Liver (tissue), 9 donors: ENCODE data around the gene PRPS1L1. TPM values are rescaled to one million over a fixed set of nuclear protein-coding genes. Genes with fewer than 3 reads are reported as not detected.

Source experiments
- DNase-seq: peaks from one replicate; pipeline ENCODE4 v3.0.0-alpha.2; 2017; ENCODE audit warnings: low spot score
- H3K27ac ChIP-seq, 2 donors: one replicate each; pipeline ENCODE4 v1.7.0; 2013; ENCODE audit warnings: inconsistent platforms in 2 of 2, low read length in 2 of 2, control low read depth in 1 of 2, low read depth in 1 of 2, mild to moderate bottlenecking in 1 of 2
- H3K27me3 ChIP-seq, 4 donors: one replicate each; pipeline versions ENCODE4 v1.6.1 to v1.7.0; 2013; ENCODE audit warnings: low read length in 3 of 4, inconsistent platforms in 1 of 4, mild to moderate bottlenecking in 1 of 4, moderate library complexity in 1 of 4; ENCODE audit not compliant: control insufficient read depth in 4 of 4, insufficient read depth in 4 of 4
- H3K36me3 ChIP-seq, 4 donors: one replicate each; pipeline versions ENCODE4 v1.6.1 to v1.7.0; 2013; ENCODE audit warnings: low read length in 3 of 4, mild to moderate bottlenecking in 3 of 4, low read depth in 1 of 4, moderate library complexity in 1 of 4; ENCODE audit not compliant: control insufficient read depth in 4 of 4, insufficient read depth in 3 of 4
- H3K4me1 ChIP-seq, 4 donors: one replicate each; pipeline versions ENCODE4 v1.6.1 to v1.7.0; 2013; ENCODE audit warnings: low read length in 3 of 4, mild to moderate bottlenecking in 3 of 4, moderate library complexity in 1 of 4; ENCODE audit not compliant: control insufficient read depth in 4 of 4, insufficient read depth in 4 of 4
- H3K4me3 ChIP-seq, 3 donors: one replicate each; pipeline versions ENCODE4 v1.6.1 to v1.7.0; 2013; ENCODE audit warnings: low read length in 3 of 3, control low read depth in 1 of 3, low read depth in 1 of 3, mild to moderate bottlenecking in 1 of 3
- H3K9ac ChIP-seq, 2 donors: one replicate each; pipeline ENCODE4 v1.7.0; 2013; ENCODE audit warnings: low read length in 2 of 2, mild to moderate bottlenecking in 2 of 2, moderate library complexity in 2 of 2, control low read depth in 1 of 2, low read depth in 1 of 2
- H3K9me3 ChIP-seq, 4 donors: one replicate each; pipeline versions ENCODE4 v1.6.1 to v1.7.0; 2013; ENCODE audit warnings: low read length in 3 of 4; ENCODE audit not compliant: control insufficient read depth in 4 of 4
- EGR1 ChIP-seq, 2 donors: IDR thresholded peaks; 2 replicates each; pipeline ENCODE4 v1.6.1; 2016 to 2018; ENCODE audit warnings: antibody characterized with exemption in 2 of 2, low read depth in 2 of 2
- FOXA1 ChIP-seq: IDR thresholded peaks from 2 replicates; pipeline ENCODE4 v1.6.1; 2016; ENCODE audit warnings: antibody characterized with exemption
- FOXA2 ChIP-seq: IDR thresholded peaks from 2 replicates; pipeline ENCODE4 v1.6.1; 2016; ENCODE audit warnings: antibody characterized with exemption
- GABPA ChIP-seq, 2 donors: IDR thresholded peaks in 1 of 2; conservative IDR thresholded peaks in 1 of 2; 2 replicates each; pipeline ENCODE4 v1.6.1; 2016; ENCODE audit warnings: antibody characterized with exemption in 2 of 2, mild to moderate bottlenecking in 1 of 2, moderate library complexity in 1 of 2
- HNF4A ChIP-seq, 2 donors: conservative IDR thresholded peaks; 2 replicates each; pipeline ENCODE4 v1.6.1; 2016; ENCODE audit warnings: antibody characterized with exemption in 2 of 2, mild to moderate bottlenecking in 2 of 2
- HNF4G ChIP-seq: IDR thresholded peaks from 2 replicates; pipeline ENCODE4 v1.6.1; 2016; ENCODE audit warnings: antibody characterized with exemption
- JUND ChIP-seq, 2 donors: IDR thresholded peaks; 2 replicates each; pipeline ENCODE4 v1.6.1; 2016; ENCODE audit warnings: antibody characterized with exemption in 2 of 2
- NR2F2 ChIP-seq: IDR thresholded peaks from 2 replicates; pipeline ENCODE4 v1.6.1; 2016; ENCODE audit warnings: antibody characterized with exemption
- RAD21 ChIP-seq, 2 donors: IDR thresholded peaks; 2 replicates each; pipeline ENCODE4 v1.6.1; 2016; ENCODE audit warnings: antibody characterized with exemption in 2 of 2, mild to moderate bottlenecking in 2 of 2
- REST ChIP-seq: IDR thresholded peaks from 2 replicates; pipeline ENCODE4 v1.6.1; 2016; ENCODE audit warnings: antibody characterized with exemption, mild to moderate bottlenecking
- RXRA ChIP-seq, 2 donors: IDR thresholded peaks; 2 replicates each; pipeline ENCODE4 v1.6.1; 2017 to 2018; ENCODE audit warnings: antibody characterized with exemption in 2 of 2, mild to moderate bottlenecking in 1 of 2
- SP1 ChIP-seq: IDR thresholded peaks from 2 replicates; pipeline ENCODE4 v1.6.1; 2018; ENCODE audit warnings: antibody characterized with exemption, mild to moderate bottlenecking
- TAF1 ChIP-seq: conservative IDR thresholded peaks from 2 replicates; pipeline ENCODE4 v1.6.1; 2016; ENCODE audit warnings: antibody characterized with exemption, mild to moderate bottlenecking
- YY1 ChIP-seq: IDR thresholded peaks from 2 replicates; pipeline ENCODE4 v1.6.1; 2016; ENCODE audit warnings: antibody characterized with exemption, mild to moderate bottlenecking
- WGBS: extraction: QIAGEN DNeasy Blood & Tissue Kit; methylation state at CpG from one replicate; pipeline ENCODE4 v1.1.7; 2013; 5-methylcytosine and 5-hydroxymethylcytosine counted together
- polyA plus RNA-seq, 2 donors: library from polyadenylated mRNA; stranded (reverse) in 1 of 2; unstranded in 1 of 2; fragments of 200-250 nt in 1 of 2; fragments of >200 nt in 1 of 2; fragmentation: Nextera tagmentation in 1 of 2; extraction: Ambion mirVana in 1 of 2; gene quantifications; one replicate each; pipeline versions ENCODE4 v1.2.1 to v1.2.3, GENCODE V29; 2013 to 2015
- total RNA-seq, 2 donors: library from RNA; depleted of rRNA; stranded (reverse); fragments of >200 nt; gene quantifications; one replicate each; pipeline ENCODE4 v1.2.3, GENCODE V29; 2014
- TF ChIP-seq, protein P1 (sequence below): fragments of 150-350 bp; IDR thresholded peaks from 2 replicates; pipeline ENCODE4 v1.5.1; 2017; ENCODE audit warnings: improper control_type of control experiment, low read depth, low read length; ENCODE audit not compliant: missing input control
- TF ChIP-seq, protein P2 (sequence below): IDR thresholded peaks from 2 replicates; pipeline ENCODE4 v1.6.1; 2016; ENCODE audit warnings: antibody characterized with exemption
- TF ChIP-seq, protein P3 (sequence below): IDR thresholded peaks from 2 replicates; pipeline ENCODE4 v1.6.1; 2016; ENCODE audit warnings: antibody characterized with exemption
- TF ChIP-seq, protein P4 (sequence below): IDR thresholded peaks from 2 replicates; pipeline ENCODE4 v1.6.1; 2016; ENCODE audit warnings: antibody characterized with exemption
- donor health status: healthy.
- donor health status: healthy.
- donor health status: healthy.
- donor health status: healthy.
- donor health status: healthy.

The PRPS1L1 gene
- total and polyA plus RNA-seq, 4 donors: not detected

GRCh38 chr7:18016547-18017444 lies 10.8 kb downstream of the PRPS1L1 start:
- no peak overlapping the region for H3K4me3 ChIP-seq
- no peaks in the 10 kb centered on the region for H3K4me1 ChIP-seq
- H3K36me3 ChIP-seq: no peaks in the 10 kb centered on the region
- no peak for DNase-seq
- TF ChIP-seq RXRA (IDR thresholded peaks at IDR 0.05) (no peak), HNF4G (no peak), GABPA (IDR thresholded peaks at IDR 0.05 in 1 of 2, conservative IDR thresholded peaks at IDR 0.05 in 1 of 2) (no peak), SP1 (no peak)
- no peak overlapping the region for H3K9ac ChIP-seq
- H3K9me3 ChIP-seq: no peaks in the 10 kb centered on the region
- 76% methylated on average over 9 of the region's 9 CpGs for WGBS
- H3K27ac ChIP-seq: no peak overlapping the region
- no peaks in the 10 kb centered on the region for H3K27me3 ChIP-seq

DNA sequence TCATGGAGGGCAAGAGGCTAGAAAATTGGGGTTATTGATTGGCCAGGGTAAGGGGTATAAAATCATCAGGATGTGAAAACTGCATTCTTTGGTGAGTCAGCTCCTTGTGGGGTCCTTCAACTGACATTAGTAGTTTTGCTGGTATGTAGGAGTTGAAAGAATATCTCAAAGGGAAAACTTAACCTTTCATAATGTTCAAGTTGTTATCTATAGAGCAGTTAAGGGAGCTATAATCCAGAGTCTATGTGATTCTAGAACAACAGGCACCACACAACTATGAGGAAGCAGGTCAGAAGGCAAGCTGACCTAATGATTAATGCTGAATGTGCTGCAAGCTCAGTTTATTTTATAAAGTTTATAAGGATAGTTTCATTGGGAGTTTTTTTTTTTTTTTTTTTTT lies 13.7 kb downstream of the PRPS1L1 start:
- no peak for DNase-seq
- H3K27ac ChIP-seq: no peak overlapping the region
- TF ChIP-seq, protein P1, sequence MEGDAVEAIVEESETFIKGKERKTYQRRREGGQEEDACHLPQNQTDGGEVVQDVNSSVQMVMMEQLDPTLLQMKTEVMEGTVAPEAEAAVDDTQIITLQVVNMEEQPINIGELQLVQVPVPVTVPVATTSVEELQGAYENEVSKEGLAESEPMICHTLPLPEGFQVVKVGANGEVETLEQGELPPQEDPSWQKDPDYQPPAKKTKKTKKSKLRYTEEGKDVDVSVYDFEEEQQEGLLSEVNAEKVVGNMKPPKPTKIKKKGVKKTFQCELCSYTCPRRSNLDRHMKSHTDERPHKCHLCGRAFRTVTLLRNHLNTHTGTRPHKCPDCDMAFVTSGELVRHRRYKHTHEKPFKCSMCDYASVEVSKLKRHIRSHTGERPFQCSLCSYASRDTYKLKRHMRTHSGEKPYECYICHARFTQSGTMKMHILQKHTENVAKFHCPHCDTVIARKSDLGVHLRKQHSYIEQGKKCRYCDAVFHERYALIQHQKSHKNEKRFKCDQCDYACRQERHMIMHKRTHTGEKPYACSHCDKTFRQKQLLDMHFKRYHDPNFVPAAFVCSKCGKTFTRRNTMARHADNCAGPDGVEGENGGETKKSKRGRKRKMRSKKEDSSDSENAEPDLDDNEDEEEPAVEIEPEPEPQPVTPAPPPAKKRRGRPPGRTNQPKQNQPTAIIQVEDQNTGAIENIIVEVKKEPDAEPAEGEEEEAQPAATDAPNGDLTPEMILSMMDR: no peak
- TF ChIP-seq FOXA2: no peak
- TF ChIP-seq EGR1 (IDR thresholded peaks at IDR 0.05; ENCODE audit: low read depth in 2 of 2): no peak
- TF ChIP-seq REST: no peak
- TF ChIP-seq, protein P2, sequence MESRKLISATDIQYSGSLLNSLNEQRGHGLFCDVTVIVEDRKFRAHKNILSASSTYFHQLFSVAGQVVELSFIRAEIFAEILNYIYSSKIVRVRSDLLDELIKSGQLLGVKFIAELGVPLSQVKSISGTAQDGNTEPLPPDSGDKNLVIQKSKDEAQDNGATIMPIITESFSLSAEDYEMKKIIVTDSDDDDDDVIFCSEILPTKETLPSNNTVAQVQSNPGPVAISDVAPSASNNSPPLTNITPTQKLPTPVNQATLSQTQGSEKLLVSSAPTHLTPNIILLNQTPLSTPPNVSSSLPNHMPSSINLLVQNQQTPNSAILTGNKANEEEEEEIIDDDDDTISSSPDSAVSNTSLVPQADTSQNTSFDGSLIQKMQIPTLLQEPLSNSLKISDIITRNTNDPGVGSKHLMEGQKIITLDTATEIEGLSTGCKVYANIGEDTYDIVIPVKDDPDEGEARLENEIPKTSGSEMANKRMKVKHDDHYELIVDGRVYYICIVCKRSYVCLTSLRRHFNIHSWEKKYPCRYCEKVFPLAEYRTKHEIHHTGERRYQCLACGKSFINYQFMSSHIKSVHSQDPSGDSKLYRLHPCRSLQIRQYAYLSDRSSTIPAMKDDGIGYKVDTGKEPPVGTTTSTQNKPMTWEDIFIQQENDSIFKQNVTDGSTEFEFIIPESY: no peak
- TF ChIP-seq TAF1: no peak
- no peak for TF ChIP-seq RXRA (IDR thresholded peaks at IDR 0.05)
- no peak for TF ChIP-seq GABPA (IDR thresholded peaks at IDR 0.05 in 1 of 2, conservative IDR thresholded peaks at IDR 0.05 in 1 of 2)
- no peak for TF ChIP-seq YY1
- TF ChIP-seq, protein P3, sequence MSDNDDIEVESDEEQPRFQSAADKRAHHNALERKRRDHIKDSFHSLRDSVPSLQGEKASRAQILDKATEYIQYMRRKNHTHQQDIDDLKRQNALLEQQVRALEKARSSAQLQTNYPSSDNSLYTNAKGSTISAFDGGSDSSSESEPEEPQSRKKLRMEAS: no peak
- no peak for TF ChIP-seq NR2F2
- TF ChIP-seq, protein P4, sequence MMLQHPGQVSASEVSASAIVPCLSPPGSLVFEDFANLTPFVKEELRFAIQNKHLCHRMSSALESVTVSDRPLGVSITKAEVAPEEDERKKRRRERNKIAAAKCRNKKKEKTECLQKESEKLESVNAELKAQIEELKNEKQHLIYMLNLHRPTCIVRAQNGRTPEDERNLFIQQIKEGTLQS: no peak
- TF ChIP-seq HNF4A (conservative IDR thresholded peaks at IDR 0.05): no peak
- no peak for TF ChIP-seq FOXA1
- no peak for TF ChIP-seq JUND (IDR thresholded peaks at IDR 0.05)
- no peak for TF ChIP-seq SP1
- TF ChIP-seq HNF4G: no peak
- TF ChIP-seq RAD21 (IDR thresholded peaks at IDR 0.05): no peak
- no peaks in the 10 kb centered on the region for H3K4me1 ChIP-seq
- H3K36me3 ChIP-seq: no peaks in the 10 kb centered on the region
- H3K27me3 ChIP-seq: no peaks in the 10 kb centered on the region
- H3K9me3 ChIP-seq: no peaks in the 10 kb centered on the region
- no peak overlapping the region for H3K9ac ChIP-seq
- no peak overlapping the region for H3K4me3 ChIP-seq
